MCF 10A (cell line): ENCODE results near the gene CCP110. TPM values are rescaled to one million over a fixed set of nuclear protein-coding genes. Genes with fewer than 3 reads are reported as not detected.

Experiments
- BruUV-seq: library from RNA; stranded (reverse); fragments of 400-500 nt; replicated peaks from 2 replicates; lab custom pipeline; 2021; lab: Mats Ljungman, UMichigan
- CTCF ChIA-PET: fragments of 300-600 bp; sonication (Branson Sonifier 250); formaldehyde crosslinking; extraction: SDS; loops from one replicate; lab custom pipeline; 2021; ENCODE audit warnings: antibody characterized with exemption, inconsistent platforms; lab: Yijun Ruan, JAX
- POLR2A ChIA-PET: fragments of 300-600, 350-650 bp; sonication (Branson Sonifier 250); formaldehyde crosslinking; extraction: SDS; loops from one replicate; lab custom pipeline; 2020; ENCODE audit warnings: antibody characterized with exemption, inconsistent platforms; lab: Yijun Ruan, JAX
- DNase-seq: peaks from one replicate; pipeline ENCODE4 v3.0.0-alpha.2; 2018; ENCODE audit not compliant: unreplicated experiment
- H3K27ac Mint-ChIP-seq: one replicate; pipeline ENCODE4 v1.8.0; 2022; ENCODE audit warnings: mild to moderate bottlenecking, low read depth, mixed read lengths; ENCODE audit not compliant: unreplicated experiment
- H3K27me3 Mint-ChIP-seq: one replicate; pipeline ENCODE4 v1.8.0; 2022; ENCODE audit warnings: mixed read lengths; ENCODE audit not compliant: insufficient read depth, unreplicated experiment
- H3K36me3 Mint-ChIP-seq: one replicate; pipeline ENCODE4 v1.8.0; 2022; ENCODE audit warnings: mild to moderate bottlenecking, moderate library complexity, mixed read lengths; ENCODE audit not compliant: insufficient read depth, unreplicated experiment
- H3K4me1 Mint-ChIP-seq: one replicate; pipeline ENCODE4 v1.8.0; 2022; ENCODE audit warnings: mixed read lengths; ENCODE audit not compliant: insufficient read depth, unreplicated experiment
- H3K4me3 Mint-ChIP-seq: one replicate; pipeline ENCODE4 v1.8.0; 2022; ENCODE audit warnings: mild to moderate bottlenecking, moderate library complexity, mixed read lengths; ENCODE audit not compliant: unreplicated experiment
- H3K9me3 Mint-ChIP-seq: one replicate; pipeline ENCODE4 v1.8.0; 2022; ENCODE audit warnings: mixed read lengths; ENCODE audit not compliant: unreplicated experiment
- intact Hi-C: fragments of 100-400 bp; cut with micrococcal nuclease; formaldehyde crosslinking; loops from 2 replicates; pipeline ENCODE4 v1.14.1; 2022
- total RNA-seq: library from RNA; stranded (reverse); gene quantifications from 2 replicates; pipeline ENCODE4 v1.2.3, GENCODE V29; 2022
- TF ChIP-seq, protein P1 (sequence below): fragments of 200-600 bp; IDR thresholded peaks from one replicate; pipeline ENCODE4 v1.8.0; 2022; ENCODE audit warnings: antibody characterized with exemption, mild to moderate bottlenecking; ENCODE audit not compliant: unreplicated experiment

Gene CCP110
- total RNA-seq, 1 experiment from 2014 or later, result 14.2 TPM

DNA sequence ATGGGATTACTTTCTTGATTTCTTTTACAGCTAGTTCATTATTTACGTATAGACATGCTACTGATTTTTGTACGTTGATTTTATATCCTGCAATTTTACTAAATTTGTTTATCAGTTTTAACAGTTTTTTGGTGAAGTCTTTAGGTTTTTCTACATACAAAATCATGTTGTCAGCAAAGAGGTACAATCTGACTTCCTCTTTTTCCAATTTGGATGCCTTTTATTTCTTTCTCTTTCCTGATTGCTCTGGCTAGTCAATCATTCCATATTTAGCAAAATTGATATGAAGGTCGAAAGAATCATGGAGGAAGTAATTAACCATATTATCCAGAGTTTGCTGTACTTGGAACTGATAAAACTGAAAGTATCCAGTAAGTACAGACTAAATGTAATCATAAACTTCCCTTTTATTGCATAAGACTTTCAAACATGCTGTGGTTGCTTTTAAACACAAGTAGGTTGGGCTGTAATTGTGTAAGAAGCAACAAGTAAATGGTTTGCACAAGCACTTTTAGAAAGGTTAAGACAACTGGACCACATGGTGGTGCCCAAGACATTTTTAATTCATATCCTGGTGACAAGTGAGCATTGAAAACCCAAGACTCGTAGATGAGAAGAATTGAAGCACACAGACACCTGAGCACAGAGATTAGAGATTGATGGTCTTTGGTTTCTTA is 10.2 kb upstream of the CCP110 start:
- ChIA-PET CTCF (interaction anchor here (0.6 to 3.9 kb wide), 8 partner anchors 11 to 576 kb away, joined by 3 to 26 read pairs (median 4); no protein-coding TSS in a partner anchor), POLR2A (interaction anchor here (0.5 to 1.7 kb wide), 6 partner anchors 11 to 527 kb away, joined by 3 to 6 read pairs (median 4); no protein-coding TSS in a partner anchor)
- H3K36me3 Mint-ChIP-seq, result peaks cover 68% of the 10 kb centered on the region
- peak; percentile 52 for DNase-seq
- peak overlapping the region; percentile 57 for H3K27ac Mint-ChIP-seq
- H3K4me1 Mint-ChIP-seq, result peaks cover 23% of the 10 kb centered on the region
- H3K4me3 Mint-ChIP-seq, result no peak overlapping the region
- intact Hi-C loops, result no loop called here
- no TSS peak for BruUV-seq
- H3K9me3 Mint-ChIP-seq, result no peaks in the 10 kb centered on the region
- H3K27me3 Mint-ChIP-seq, result no peaks in the 10 kb centered on the region
- TF ChIP-seq, protein P1, sequence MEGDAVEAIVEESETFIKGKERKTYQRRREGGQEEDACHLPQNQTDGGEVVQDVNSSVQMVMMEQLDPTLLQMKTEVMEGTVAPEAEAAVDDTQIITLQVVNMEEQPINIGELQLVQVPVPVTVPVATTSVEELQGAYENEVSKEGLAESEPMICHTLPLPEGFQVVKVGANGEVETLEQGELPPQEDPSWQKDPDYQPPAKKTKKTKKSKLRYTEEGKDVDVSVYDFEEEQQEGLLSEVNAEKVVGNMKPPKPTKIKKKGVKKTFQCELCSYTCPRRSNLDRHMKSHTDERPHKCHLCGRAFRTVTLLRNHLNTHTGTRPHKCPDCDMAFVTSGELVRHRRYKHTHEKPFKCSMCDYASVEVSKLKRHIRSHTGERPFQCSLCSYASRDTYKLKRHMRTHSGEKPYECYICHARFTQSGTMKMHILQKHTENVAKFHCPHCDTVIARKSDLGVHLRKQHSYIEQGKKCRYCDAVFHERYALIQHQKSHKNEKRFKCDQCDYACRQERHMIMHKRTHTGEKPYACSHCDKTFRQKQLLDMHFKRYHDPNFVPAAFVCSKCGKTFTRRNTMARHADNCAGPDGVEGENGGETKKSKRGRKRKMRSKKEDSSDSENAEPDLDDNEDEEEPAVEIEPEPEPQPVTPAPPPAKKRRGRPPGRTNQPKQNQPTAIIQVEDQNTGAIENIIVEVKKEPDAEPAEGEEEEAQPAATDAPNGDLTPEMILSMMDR, result no peak

DNA sequence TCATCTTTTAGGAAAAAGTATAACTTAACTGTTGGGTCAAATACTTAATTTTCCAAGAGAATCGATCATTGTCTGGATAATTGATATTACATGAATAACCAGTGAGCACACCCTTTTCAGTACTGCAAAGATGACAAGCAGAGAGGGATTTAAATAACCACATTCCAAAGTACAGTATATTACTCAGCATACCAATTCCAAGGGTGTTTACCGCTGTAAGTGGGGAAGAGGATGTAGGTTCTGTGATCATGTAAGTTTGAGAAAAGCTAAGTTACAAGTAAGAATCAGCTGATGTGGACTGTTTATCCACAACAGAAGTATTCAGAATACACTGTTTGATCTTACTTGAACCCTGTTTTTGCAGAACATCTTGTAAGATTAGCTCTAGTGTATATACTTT is 8.0 kb upstream of the CCP110 start:
- peaks cover 37% of the 10 kb centered on the region for H3K4me1 Mint-ChIP-seq
- intact Hi-C loops, result no loop called here
- no peaks in the 10 kb centered on the region for H3K27me3 Mint-ChIP-seq
- no peaks in the 10 kb centered on the region for H3K9me3 Mint-ChIP-seq
- BruUV-seq, result no TSS peak
- no peak for DNase-seq
- H3K27ac Mint-ChIP-seq, result no peak overlapping the region
- TF ChIP-seq, protein P1, result no peak
- POLR2A ChIA-PET, result interaction anchor here (1.5 to 2.0 kb wide), 2 partner anchors 9 to 13 kb away, joined by 3 to 7 read pairs; partner anchors contain the start of gene CCP110
- H3K36me3 Mint-ChIP-seq, result peaks cover 59% of the 10 kb centered on the region
- no peak overlapping the region for H3K4me3 Mint-ChIP-seq
- CTCF ChIA-PET, result interaction anchor here (0.5 to 2.8 kb wide), 7 partner anchors 13 to 430 kb away, joined by 3 to 23 read pairs (median 3); no protein-coding TSS in a partner anchor

DNA sequence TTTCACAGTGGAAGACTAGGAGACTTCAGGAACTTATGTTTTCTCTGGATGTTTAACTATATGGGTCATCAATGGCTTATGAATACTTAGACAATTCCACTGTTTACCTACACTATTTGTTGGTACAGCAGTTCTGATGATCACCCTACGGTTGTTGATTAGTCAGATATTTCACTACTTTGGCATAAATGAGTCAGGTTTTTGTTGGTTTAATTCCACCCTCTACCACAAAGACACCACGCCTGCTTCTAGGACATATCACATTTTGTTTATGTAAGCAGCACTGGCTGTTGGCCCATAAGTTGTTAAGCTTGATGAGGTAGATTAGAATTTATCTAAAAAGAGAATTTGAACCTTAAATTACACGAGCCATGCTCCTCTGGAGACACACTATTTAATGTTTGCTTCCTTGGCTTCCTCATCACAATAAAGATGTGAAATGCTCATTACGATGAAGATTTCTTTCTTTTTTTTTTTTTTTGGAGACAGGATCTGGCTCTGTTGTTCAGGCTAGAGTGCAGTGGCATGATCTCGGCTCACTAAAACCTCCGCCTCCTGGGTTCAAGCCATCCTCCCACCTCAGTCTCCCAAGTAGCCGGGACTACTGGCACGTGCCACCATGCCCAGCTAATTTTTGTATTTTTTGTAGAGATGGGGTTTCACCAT is 6.2 kb upstream of the CCP110 start:
- Mint-ChIP-seq H3K27me3 (no peaks in the 10 kb centered on the region), H3K9me3 (no peaks in the 10 kb centered on the region), H3K36me3 (peaks cover 53% of the 10 kb centered on the region), H3K4me1 (peaks cover 42% of the 10 kb centered on the region), H3K4me3 (peak overlapping the region; percentile 37), H3K27ac (peak overlapping the region; percentile 84)
- POLR2A ChIA-PET, result interaction anchor here (0.7 to 2.1 kb wide), 6 partner anchors 9 to 516 kb away, joined by 3 to 9 read pairs (median 3); partner anchors contain the start of gene VPS35L
- peak; percentile 80 for DNase-seq
- no TSS peak for BruUV-seq
- CTCF ChIA-PET, result interaction anchor here (0.6 to 2.8 kb wide), 5 partner anchors 15 to 408 kb away, joined by 3 to 23 read pairs (median 4); no protein-coding TSS in a partner anchor
- TF ChIP-seq, protein P1, result no peak
- intact Hi-C loops, result no loop called here

DNA sequence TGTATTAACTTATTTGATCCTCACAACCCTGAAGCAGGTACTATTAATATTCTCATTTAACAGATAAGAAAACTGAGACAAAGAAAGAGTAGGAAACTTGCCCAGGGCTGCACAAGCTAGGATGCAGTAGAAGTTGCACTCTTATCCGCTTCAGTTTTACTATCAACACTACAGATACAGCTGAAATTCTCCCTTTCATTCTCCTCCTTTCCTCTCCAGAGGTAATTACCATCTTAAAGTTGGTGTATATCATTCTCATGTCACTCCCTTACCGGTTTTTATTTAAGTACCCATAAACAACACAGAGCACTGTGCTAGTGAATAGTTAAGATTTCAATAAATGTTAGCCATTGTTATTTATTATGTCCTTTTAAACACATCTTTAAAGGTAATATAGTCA is 5.4 kb upstream of the CCP110 start:
- H3K27ac Mint-ChIP-seq, result no peak overlapping the region
- peaks cover 47% of the 10 kb centered on the region for H3K36me3 Mint-ChIP-seq
- no peaks in the 10 kb centered on the region for H3K9me3 Mint-ChIP-seq
- peaks cover 41% of the 10 kb centered on the region for H3K4me1 Mint-ChIP-seq
- H3K27me3 Mint-ChIP-seq, result no peaks in the 10 kb centered on the region
- CTCF ChIA-PET, result interaction anchor here (0.7 to 3.0 kb wide), 4 partner anchors 15 to 409 kb away, joined by 3 to 11 read pairs (median 5); no protein-coding TSS in a partner anchor
- intact Hi-C loops, result no loop called here
- TF ChIP-seq, protein P1, result no peak
- DNase-seq, result no peak
- no peak overlapping the region for H3K4me3 Mint-ChIP-seq
- POLR2A ChIA-PET, result interaction anchor here (1.1 to 2.1 kb wide), 2 partner anchors 10 to 37 kb away, joined by 3 to 9 read pairs; partner anchors contain the start of gene VPS35L
- no TSS peak for BruUV-seq
